GM19452 (cell line): Measurements from ENCODE around the gene MYNN.
A peak's percentile ranks its signal among the peaks of the same experiment; 100 is the strongest.

Source experiments
- ATAC-seq: cut with Tn5 transposase; IDR thresholded peaks from one replicate; pipeline ENCODE4 v1.9.1; 2021; ENCODE audit not compliant: unreplicated experiment

Gene MYNN

GRCh38 chr3:169774186-169774585 is 990 bp downstream of the MYNN start:
- ATAC-seq: no peak

GRCh38 chr3:169777822-169778221 is 4.6 kb downstream of the MYNN start:
- ATAC-seq: no peak

- no peak for ATAC-seq
Observed at GRCh38 chr3:169780742-169781141, 7.5 kb downstream of the MYNN start.

GRCh38 chr3:169781209-169781855 is 8.1 kb downstream of the MYNN start:
- ATAC-seq: no peak

GRCh38 chr3:169787120-169787519 is 13.9 kb downstream of the MYNN start:
- ATAC-seq: no peak

GRCh38 chr3:169787791-169788190 is 14.6 kb downstream of the MYNN start:
- ATAC-seq: no peak

GRCh38 chr3:169790219-169790618 is 17.0 kb downstream of the MYNN start:
- ATAC-seq: no peak

GRCh38 chr3:169790687-169791429 is 17.7 kb downstream of the MYNN start:
- no peak for ATAC-seq

GRCh38 chr3:169792359-169792758 is 19.2 kb downstream of the MYNN start:
- no peak for ATAC-seq

GRCh38 chr3:169804681-169805080 is 31.5 kb downstream of the MYNN start:
- ATAC-seq: no peak

- no peak for ATAC-seq
Observed at GRCh38 chr3:169809230-169809795, 36.1 kb downstream of the MYNN start.

- ATAC-seq: peak; percentile 15
Observed at GRCh38 chr3:169811631-169812331, 38.6 kb downstream of the MYNN start.

- peak; percentile 69 for ATAC-seq
Observed at GRCh38 chr3:169812332-169813235, 39.4 kb downstream of the MYNN start, which contains the start of the genes LRRC34 and LRRIQ4. TSS of gene LRRC34 (minus strand) at chr3:169812904. CDS start at chr3:169812548, 356 bp downstream. TSS of gene LRRIQ4 (plus strand) at chr3:169812870. CDS start at chr3:169821922, 9,052 bp downstream.

GRCh38 chr3:169813278-169813677 is 40.1 kb downstream of the MYNN start:
- no peak for ATAC-seq

GRCh38 chr3:169813757-169814517 is 40.7 kb downstream of the MYNN start:
- peak; percentile 79 for ATAC-seq

GRCh38 chr3:169815590-169816150 is 42.5 kb downstream of the MYNN start:
- ATAC-seq: no peak

- no peak for ATAC-seq
Observed at GRCh38 chr3:169818316-169818715, 45.1 kb downstream of the MYNN start.

GRCh38 chr3:169822091-169822490 is 48.9 kb downstream of the MYNN start:
- ATAC-seq: no peak

GRCh38 chr3:169822540-169822939 is 49.3 kb downstream of the MYNN start:
- ATAC-seq: no peak
